ENCODE measurements around the gene TMEM63C.

TMEM63C gene

DNA sequence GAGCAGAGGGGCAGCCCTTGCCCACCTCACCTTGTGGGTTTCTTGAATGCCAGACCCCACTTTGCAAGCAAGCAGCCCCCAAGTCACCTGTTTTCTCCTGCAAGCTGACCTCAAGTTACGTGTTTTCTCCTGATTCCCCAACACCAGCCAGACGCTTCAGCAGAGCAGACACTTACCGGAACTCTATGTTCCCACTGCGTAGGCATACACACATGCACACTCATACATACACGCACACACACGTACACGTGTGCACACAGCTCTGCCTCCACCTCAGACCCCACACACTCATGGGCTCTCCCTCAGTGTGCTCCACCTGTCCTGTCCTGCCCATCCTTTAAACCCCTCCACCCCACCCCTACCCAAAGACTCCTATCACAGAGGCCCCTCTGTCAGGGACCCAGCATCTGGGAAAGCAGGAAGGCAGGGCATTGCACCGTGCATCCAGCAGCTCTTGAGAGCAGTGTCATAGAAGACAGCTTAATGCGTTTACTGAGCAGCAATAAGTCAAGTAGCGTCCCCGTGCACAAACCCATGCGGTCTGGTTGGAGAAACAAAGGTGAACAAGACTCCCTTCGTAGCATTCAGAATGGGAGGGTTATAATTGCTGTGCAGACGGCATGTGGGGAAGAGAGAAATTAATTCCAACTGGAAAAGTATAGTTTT, 44.4 kb downstream of the TMEM63C start:
- DNase-seq: no peak

DNA sequence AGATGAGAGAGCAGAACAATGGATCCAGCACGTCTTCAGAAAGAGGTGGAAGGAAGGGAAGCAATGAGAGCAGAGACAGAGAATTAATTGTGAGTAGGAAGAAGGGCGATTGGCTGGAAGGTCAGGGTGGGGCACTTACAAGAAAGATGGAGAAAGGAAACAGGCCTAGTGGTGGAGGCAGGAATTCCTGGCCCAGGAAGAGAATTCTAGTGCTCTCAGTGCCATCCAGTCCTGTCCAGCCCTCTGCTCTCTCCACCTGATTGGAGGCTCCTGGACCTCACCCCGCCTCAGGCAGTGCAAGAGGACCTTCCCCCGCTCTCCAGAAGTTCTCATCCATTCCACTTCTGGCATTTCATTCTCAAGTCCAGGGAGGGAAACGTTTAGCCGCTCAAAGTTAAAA, 46.5 kb downstream of the TMEM63C start:
- no peak for DNase-seq

DNA sequence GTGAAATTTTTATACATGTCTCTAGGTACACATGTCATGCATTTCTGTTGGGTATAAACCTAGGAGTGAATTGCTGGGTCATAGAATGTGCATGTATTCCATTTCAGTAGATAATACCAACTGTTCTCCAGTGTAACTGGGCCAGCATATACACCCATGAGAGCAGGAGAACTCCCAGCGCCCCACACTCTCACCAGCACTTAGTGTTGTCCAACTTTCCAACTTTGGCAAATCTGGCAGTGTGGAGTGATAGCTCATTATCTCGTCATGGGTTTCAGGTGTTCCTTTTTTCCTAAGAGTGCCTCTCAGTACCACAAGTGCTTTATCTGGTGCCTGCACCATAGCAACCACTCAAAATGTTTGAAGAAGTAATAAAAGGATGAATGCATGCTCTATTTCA, 49.3 kb downstream of the TMEM63C start:
- DNase-seq: no peak

DNA sequence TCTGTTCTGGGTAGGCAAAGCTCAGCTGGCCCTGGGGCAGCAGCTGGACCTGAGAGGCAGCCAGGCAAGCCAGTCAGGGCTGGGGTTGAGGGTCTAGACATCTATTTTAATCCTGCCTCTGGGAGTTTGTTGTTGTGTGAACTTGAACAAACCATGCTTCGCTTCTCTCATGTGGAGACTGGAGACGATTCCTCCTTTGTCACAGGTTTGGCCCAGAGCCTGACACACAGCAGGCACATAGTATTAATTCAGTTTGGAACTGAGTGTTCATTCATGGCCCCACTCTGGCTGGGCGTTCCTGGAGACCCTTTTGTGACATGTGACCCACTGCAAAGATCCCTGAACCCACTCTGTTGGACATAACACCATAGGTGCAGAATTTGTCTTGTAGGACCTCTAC, 50.1 kb downstream of the TMEM63C start:
- no peak for DNase-seq

DNA sequence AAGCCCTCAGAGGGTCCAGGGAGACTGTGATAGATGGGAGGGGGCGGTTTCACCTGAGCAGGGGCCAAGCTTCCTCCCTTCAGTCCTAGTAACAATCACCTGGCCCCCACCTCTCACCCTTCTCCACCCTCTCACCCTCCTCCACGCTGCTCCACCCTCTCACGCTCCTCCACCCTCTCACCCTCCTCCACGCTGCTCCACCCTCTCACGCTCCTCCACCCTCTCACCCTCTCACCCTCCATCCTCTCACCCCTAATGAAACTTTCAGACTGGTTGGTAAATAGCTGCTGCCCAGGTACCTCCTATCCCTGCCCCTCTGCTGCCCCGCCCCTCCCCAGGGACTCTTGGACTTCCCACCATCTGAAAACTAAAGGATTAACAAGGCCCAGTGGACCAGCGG, 55.2 kb downstream of the TMEM63C start:
- DNase-seq: no peak

DNA sequence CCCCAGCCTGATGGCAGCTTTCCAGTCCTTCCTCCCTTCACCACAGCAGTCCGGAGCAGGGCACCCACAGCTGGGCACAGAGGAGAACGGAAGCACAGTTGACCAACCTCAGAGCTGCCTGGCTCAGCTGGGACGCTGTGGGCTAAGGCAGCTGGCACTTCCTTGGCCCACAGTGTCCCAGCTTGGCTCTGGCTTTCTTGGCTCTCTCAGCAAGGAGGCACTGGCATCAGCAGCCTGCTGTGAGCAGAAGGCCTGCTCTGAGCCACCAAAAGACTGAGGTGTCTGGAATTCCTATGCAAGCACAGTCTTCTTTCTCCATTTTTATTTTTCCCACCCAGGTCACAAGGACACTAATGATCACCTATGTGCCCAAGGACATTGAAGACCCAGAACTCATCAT, 56.8 kb downstream of the TMEM63C start:
- no peak for DNase-seq

DNA sequence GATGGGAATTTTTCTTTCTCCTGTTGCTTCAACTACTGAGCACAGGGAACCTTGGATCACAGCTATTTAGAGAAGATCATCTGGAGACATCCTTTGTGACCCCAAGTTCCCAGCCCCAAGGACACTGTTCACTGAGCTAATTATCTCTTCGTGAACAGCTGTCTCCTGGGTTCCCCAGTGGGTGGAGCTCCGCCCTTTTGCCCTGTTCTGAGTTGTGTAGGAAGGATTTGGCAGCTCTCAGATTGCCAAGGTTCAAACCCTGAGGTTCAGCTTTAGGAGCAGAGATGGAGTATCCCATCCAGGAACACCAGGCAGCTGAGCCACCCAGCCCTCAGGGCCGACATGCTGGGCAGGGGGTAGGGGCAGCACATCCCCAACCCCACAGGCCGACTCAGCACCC, 57.4 kb downstream of the TMEM63C start:
- DNase-seq: no peak

DNA sequence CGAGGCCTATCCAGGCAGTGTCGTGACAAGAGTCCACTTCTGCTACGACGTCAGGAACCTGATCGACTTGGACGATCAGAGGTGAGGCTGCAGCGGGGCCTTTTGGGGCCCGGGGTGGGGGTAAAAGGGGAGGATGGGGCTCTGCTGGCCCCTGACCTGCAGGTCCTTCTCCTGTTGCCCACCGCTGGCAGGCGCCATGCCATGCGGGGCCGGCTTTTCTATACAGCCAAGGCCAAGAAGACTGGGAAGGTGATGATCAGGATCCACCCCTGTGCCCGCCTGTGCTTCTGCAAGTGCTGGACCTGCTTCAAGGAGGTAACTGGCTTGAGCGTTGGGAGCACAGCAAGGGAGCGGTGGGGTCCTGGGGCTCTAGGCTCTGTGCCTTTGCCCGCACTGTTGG, 57.8 kb downstream of the TMEM63C start:
- no peak for DNase-seq

DNA sequence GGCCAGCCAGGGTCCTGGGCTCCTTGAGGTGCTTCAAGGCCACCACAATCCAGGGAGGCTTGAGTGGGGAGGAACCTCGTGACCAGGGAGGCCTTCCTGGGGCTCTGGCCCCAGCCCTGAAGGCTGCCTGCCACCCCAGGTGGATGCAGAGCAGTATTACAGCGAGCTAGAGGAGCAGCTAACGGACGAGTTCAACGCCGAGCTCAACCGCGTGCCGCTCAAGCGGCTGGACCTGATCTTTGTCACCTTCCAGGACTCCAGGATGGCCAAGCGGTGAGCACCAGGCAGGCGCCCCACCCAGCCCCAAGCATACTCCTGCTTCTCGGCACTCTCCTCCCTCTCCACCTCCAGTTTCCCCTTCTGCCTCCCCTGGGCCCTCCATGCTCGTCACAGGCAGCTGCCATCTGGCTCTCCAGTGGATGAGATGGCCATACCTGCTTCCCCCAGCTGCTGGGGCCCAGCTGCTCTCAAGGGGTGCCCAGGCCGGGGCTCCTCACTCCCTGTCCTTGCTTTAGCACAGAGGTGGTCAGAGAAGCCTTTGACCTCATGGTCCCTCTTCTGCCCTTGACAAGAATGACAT, 58.8 kb downstream of the TMEM63C start:
- peak; percentile 95 for DNase-seq

DNA sequence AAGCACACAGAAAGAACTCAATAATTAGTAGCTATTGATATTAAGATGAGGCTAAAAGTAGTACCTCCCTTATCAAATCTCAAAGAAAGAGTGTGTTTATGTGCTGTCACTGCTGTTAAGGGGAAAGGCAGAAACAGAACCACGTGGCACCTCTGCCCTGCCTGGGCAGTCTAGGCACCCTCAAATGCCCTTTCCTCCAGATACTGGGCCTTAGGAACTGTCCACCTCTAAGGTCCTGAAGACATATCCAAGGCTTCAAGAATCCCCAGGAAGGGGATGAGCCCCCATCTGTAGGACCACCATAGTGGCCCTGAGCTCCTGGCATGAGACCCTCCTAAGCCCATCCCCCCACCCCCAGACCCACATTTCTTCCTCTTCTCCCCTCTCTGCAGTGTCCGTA, 60.4 kb downstream of the TMEM63C start:
- no peak for DNase-seq

DNA sequence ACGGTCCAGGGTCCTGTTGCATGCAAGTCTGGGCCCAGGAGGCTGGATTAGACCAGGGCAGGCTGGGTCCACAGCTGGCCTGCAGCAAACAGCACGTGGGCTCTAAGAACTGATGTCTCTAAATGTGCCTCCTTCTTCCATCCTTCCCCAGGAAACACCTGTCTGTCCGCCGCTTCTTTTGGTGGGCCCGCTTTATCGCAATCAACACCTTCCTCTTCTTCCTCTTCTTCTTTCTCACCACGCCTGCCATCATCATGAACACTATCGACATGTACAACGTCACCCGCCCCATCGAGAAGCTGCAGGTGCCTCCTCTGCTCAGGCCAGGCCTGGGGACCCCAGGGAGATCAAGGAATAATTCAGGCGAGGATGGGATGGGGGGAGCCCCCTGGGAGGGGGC, 61.2 kb downstream of the TMEM63C start:
- no peak for DNase-seq

DNA sequence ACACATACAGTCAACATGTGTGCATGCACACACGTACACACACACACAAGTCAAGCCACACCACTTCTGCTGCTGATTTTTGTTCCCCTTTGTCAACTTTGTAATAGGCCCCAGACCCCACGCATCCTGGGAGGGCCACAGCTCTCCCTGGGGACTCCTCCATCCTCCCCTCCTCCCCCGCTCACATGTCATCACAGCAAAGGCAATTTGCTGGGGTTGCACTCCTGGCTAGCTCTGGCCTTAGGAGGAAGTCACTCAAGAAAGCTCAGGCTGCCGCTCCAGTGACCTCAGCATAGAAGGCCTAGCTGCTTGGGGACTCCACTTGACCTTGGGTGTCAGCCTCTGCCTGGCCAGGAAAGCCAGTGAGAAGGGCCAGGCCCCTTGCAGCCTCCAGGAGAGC, 62.3 kb downstream of the TMEM63C start:
- no peak for DNase-seq

DNA sequence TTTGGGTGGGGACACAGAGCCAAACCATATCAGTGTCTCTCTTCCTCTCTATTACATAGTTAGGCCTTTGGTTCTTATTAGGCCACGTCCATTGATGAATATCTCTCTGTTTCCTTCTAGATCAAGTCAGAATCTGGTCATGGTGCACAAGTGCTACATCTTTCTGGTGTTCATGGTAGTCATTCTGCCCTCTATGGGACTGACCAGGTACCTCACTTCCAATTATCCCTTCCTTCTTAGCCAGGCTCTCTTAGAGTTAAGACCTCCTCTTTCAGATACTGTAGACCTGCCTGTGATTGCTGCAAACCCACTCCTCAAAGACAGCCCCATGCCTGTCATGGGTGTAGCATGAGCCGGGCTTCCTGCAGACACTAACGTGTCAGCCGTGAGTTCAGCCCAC, 64.2 kb downstream of the TMEM63C start:
- no peak for DNase-seq

DNA sequence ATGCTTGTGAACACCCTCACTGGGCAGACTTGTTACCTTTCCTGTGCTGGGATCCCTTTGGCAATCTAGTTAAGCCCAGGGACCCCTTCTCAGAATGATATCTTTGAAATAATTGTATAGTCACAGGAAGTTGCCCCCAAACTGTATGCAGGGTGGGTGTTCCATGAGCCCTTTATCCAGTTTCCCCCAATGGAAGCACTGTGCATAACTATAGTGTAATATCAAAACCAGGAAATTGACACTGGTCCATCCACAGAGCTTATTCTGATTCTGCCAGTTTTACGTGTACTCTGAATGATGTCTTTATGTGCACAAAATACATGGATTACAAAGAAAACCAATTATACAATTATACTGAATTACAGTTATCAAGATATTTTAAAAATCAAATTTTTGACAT, 65.2 kb downstream of the TMEM63C start:
- DNase-seq: no peak

DNA sequence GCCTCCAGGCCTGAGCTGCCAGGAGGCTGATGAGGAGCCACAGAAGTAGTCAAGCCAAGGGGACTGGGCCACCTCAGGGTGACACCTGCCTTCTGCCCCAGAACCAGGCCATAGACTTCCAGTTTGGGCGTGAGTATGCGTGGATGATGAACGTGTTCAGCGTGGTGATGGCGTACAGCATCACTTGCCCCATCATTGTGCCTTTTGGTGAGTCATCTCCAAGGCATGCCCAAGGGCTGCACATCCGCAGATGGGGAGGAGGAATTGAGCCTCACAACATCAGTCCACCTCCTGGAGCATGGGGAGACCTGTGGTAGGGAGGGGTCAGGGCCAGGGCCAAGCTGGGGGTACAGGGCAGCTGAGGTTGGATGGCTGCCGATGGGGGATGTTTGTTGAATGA, 67.1 kb downstream of the TMEM63C start:
- DNase-seq: no peak

DNA sequence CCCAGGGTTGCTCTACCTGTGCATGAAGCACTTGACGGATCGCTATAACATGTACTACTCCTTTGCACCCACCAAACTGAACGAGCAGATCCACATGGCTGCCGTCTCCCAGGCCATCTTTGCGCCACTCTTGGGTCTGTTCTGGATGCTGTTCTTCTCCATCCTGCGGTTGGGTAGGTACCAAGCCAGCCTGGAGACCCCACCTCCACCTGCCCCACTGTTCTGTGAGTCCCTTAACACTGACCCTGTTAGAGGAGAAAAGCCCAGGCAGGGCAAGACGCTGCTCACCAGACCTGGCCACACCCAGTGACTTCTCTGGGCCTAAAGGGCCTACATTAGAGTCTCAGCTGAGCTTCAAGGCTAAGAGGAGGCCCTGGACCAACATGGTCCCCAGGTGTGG, 67.7 kb downstream of the TMEM63C start:
- DNase-seq: no peak

DNA sequence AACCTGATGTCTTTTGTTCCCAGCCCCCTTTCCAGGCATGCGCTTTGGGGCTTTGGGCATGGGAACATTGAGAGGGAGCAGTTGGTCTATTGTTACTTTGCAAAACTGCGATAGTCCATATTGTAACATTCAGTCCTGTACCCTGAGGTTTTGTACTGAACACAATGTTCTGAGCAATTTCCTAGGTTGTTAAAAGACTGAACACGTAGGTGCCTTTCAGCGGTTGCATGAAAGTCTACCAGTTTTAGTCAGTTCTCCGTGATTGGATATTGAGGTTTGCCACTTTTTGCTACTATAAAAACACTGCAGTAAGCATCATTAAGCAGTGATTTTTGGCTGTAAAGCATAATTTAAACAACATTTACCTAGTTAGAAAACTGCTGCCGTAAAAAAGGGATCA, 69.3 kb downstream of the TMEM63C start:
- no peak for DNase-seq

DNA sequence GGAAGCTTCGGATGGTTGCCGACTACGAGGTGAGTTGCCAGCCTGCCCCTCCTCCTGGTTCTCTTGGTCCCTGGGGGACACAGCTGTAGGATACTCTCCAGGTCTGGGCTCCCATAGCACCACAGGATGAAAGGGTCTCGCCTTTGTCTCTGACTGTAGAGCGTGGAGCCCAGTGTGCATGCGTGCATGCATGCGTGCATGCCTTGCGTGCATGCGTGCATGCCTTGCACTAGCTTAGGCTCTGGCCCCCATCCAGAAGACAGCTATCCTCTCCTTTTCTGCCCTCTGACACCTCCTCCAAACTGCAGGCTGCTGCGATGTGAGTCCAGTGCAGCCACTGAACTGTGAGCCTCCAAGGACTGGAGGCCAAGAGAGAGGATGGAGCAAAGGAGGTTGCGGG, 70.3 kb downstream of the TMEM63C start:
- no peak for DNase-seq

DNA sequence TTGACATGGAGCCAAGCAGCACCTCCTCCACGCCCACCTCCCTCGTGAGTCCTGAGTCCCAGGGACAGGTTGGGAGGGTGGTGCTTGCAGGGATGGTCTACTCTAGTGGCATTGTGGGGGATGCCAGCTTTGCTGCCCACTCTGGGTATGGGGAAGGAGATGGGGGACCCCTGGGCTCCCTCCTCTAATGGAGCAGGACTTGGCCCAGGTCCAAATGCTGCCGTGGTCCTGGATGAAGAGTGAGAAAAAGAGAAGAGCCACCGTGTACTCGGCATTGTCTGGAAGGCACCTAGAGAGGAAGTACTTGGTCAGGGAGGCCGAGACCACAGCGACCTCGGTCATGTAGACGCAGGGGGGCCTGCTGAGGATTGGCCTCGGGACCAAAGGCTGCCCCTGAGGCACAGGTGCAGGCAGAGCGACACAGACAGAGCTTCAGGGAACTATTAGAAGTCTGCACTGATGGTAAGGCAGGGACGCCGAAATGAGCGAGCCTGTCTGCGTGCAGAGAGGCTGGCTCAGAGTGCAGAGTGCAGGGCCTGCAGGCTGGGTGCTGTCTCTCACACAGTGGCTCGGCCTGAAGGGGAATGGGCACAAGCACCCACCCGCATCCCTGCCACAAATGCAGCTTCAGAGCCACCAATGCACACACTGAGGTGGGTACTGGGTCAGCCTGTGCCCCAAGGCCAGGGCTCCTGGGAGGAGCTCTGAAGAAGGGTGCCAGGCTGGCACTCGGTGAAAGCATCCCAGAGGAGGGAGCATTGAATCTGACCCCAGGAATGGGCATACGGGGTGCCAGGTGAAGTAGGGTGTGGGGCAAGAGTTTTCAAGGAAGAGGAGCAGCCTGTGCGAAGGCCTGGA, 72.0 kb downstream of the TMEM63C start:
- DNase-seq: no peak

DNA sequence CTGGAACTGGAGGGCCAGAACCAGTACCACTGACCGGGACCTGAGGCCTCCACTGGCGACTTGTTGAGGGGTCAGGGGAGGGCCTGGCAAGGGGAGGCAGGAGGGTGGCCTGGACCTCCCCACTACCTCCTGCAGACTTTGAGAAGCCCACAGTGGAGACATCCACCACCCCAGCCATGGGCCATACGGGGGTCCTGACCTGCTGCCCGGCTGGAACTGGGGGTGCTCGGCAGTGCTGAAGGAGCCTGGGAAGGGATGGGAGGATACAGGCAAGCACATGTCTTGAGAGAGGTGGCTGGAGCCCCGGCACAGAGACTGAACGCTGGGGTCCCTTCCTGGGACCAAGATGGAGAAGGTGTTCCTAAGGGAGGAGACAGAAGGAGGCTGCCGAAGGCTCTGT, 75.1 kb downstream of the TMEM63C start:
- DNase-seq: no peak

DNA sequence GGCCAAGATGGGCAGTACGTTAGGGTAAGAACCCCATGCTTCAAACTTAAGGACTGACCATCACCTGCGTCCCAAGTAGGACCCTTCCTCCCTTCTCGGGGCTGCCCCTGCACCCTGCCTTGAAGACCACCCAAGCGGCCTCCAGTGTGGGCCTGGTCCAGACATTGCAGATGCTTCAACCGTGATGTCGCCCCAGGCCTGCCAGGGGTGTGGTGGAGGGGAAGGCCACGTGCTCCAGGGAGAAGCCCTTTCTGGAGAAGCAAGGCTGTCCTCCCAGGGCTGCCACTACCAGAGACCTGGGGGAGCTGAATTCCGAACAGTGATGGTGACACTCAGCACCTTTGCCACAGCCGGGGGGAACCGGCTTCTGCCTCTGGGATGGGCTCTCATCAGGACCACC, 76.1 kb downstream of the TMEM63C start:
- no peak for DNase-seq

DNA sequence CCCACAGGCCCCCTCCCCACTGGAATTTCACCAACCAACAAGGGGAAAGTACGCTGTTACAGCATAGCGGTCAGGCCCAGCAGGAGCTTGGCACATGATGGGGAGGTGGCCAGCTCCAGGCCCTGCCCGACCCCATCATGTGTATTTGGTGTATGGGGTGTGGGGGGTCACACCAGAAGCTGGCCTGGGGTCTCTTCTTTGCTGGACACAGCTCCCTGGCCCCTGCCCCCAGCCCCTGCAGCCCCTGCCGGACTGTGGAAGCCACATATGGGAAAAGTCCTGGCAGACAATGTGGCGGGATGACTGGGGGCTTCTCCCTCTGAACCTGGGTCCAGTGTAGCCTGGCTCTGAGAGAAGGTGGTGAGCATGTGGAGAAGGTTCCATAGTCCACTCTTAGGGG, 77.0 kb downstream of the TMEM63C start:
- DNase-seq: no peak

DNA sequence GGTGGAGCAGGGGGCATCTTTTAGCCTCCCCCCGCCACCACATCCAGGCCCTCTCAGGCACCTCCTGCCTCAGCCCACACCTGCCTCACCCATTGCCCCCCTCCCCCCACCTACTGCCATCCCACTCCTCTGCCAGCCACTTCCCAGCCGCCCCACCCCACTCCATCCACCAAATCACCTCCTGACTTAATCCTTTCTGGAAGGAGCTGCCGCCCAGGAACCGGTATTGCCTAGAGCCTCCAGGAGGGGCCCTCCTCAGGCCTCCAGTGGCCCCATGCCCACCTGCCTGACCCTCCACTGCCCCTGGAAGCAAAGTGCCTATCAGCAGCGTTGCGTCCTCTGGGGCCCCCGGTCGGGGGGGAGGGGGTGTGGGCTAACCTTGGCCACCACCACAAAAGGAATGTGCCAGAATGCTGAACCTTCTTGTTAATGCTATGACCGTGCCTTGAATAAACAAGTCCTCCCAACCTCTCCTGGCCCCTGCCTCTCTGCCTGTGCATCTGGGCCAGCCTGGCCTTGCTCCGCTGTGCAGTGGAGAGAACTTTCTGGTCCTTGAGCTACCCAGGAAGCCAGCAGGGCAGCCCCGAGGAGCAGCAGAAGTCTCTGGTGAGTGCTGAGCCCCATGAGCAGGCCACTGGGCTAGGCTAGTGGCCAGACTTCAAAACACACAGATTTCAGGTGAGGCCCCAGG, 77.6 kb downstream of the TMEM63C start:
- DNase-seq: no peak

DNA sequence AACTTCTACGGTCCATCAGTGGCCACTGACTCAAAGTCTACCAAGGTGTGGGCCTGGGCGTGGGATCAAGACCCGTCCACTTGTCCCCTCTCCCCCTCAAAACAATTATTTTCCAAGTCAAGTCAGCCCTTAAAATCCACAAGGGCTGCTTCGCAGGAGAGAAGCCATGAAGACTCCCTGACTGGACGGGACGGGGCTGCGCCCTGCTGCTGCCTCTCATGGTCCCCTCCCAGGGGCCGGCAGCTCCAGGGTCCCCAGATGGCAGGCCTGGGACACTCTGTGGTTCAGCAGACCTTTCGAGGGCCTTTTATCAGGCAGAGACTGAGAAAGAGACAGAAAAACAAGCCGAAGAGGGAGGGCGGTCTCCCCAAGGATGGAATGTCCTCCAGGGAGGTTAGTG, 78.6 kb downstream of the TMEM63C start:
- DNase-seq: no peak

All from NCI-H2171 (cell line).